HG02610 (cell line): Measurements from ENCODE around the gene EMP2.

ENCODE experiments used
- ATAC-seq: cut with Tn5 transposase; IDR thresholded peaks from one replicate; pipeline ENCODE4 v1.9.1; 2021; ENCODE audit warnings: mild to moderate bottlenecking, moderate library complexity; ENCODE audit not compliant: unreplicated experiment

The EMP2 gene

GRCh38 chr16:10610499-10611184 lies 30.2 kb upstream of the EMP2 start:
- no peak for ATAC-seq

DNA sequence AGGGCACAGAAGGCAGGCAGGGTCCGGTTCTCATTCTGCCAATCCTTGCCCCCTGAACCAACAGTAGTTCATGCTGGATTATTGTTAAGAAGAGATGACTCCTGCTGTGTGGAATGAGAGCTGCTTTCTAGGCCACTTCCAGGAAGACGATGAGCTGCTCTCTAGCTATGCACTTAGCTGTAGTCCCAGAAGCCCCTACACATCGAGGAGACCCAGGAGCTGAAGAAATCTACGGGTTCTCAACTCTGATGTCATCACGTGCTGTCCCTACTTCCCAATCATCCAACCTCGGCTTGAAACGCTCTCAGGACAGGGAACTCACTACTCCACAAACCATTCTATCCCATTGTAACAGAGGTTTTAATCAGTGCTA lies 29.0 kb upstream of the EMP2 start:
- no peak for ATAC-seq

DNA sequence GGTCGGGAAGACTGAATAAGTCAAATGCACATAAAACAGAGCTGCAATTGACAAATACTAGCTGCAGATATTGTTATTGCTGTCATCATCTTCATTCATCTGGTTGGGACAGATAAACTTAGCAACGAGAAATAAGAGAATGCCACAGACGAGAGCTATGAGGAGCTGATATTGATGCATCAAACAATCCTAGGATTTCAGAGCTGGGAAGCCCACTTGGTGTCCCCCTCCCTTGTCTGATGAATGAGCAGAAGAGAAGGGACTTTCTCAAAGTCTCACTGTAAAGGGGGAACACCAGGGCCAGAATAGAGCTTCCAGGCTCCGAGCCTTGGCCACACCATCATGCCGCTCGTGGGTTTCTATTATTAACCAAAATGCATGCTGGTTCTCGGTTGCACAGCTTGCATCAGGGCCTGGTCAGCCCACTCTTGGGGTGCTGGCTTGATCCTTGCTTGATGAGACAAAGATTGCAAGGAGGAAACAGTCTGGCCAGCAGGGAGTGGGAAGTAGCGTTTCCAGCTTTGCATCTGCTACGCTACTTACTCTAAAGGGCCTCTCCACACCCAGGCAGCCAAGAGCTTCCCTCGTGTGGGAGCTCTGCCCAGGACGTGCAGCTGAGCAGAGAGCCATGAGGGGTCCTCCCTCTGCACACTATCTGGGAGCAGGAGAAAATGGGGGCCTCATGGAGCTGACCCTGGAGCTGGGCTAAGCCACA lies 28.4 kb upstream of the EMP2 start:
- ATAC-seq = no peak

DNA sequence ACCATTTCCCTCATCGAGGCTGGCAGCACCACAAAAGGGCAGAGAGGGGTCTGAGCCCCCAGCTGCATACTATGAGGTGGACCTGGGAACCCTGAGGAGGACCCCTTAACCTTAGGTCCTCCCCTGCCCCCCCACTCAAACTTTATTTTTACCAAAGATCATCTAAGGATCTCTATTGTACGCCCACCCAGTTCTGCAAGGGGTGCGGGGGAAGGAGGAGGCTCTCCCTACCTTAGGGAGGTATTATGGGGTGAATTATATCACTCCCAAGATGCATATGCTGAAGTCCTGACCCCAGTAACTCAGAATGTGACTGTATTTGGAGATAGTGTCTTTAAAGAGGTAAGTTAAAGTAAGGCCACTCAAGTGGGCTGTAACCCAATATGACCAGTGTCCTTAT lies 26.8 kb upstream of the EMP2 start:
- ATAC-seq = no peak

DNA sequence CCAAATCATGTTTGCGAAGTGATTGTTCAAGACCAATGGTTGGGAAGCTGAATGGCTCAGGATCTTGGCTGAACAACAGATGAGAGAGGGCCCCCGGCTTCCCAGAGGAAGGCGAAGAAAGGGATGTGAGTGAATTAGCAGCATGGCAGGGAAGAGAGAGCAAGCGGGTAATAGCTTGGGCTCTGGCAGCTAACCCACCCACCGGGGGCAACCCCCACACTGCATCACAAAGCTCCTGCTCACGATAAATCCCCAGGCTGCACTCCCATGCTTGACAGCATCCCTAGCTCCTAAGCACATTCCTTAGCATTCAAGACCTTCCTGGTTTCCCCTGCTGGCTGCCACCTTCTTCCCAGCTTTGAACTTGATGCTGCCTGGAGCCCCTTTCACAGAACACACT lies 26.2 kb upstream of the EMP2 start:
- ATAC-seq = no peak

- no peak for ATAC-seq
Measured at GRCh38 chr16:10605636-10606035, 25.2 kb upstream of the EMP2 start.

DNA sequence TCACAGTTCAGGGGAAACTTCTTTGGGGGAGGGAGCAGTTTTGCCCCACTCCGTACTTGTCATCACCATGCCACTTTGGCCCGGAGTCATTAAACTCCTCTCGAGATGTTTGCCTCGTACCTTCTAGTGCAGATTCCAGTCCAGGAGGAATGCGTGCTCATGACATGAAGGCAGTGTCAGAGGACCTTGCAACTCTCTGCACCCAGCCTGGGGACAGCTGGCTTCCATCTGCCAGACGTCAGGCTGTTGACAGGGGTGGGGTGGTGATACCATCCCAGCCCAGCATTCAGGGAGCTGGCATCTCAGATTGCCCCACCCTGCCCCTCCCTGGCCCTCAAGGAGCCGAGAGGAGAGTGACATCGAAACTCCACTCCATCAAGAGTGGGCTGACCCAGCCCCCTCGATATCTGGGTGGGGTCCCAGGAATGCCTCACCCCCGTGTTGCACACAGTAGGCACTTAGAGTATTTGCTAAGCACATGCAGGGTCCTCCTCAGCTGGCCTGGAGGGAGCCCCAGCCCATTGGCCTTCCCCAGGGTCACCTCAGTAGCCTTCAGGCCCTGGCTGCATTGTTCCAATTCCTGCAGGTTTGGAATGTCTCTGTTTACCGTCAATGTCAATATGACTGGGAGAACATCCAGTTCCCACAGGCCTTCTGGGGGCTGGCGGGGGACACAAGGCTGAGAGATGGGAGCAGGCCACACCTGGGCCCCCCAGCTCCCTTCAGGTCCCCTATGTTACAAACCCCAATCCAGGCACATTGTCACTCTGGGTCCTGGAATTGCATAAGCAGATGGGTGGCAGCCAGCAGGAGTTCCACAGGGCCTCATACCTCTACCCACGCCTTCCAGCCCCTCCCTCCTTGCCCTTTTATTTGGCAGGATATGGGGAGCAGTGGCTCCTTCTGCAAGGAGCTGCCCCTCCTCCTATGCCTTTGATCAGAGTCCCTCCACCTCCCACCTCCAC lies 21.3 kb upstream of the EMP2 start:
- ATAC-seq = no peak

GRCh38 chr16:10600782-10601443 lies 20.5 kb upstream of the EMP2 start:
- ATAC-seq = no peak

- ATAC-seq = peak; percentile 35
Measured at GRCh38 chr16:10599626-10600025, 19.2 kb upstream of the EMP2 start.

- no peak for ATAC-seq
Measured at GRCh38 chr16:10598157-10598556, 17.8 kb upstream of the EMP2 start.

GRCh38 chr16:10597187-10597601 lies 16.8 kb upstream of the EMP2 start:
- ATAC-seq = peak; percentile 45

GRCh38 chr16:10594312-10594950 lies 14.0 kb upstream of the EMP2 start:
- no peak for ATAC-seq

GRCh38 chr16:10592611-10593010 lies 12.2 kb upstream of the EMP2 start:
- ATAC-seq = no peak

GRCh38 chr16:10590342-10590741 lies 9.9 kb upstream of the EMP2 start:
- ATAC-seq = no peak

- no peak for ATAC-seq
Measured at GRCh38 chr16:10589109-10589508, 8.7 kb upstream of the EMP2 start.

GRCh38 chr16:10587622-10588021 lies 7.2 kb upstream of the EMP2 start:
- no peak for ATAC-seq

- ATAC-seq = no peak
Measured at GRCh38 chr16:10584981-10585438, 4.6 kb upstream of the EMP2 start.

GRCh38 chr16:10583269-10583668 lies 2.9 kb upstream of the EMP2 start:
- no peak for ATAC-seq

DNA sequence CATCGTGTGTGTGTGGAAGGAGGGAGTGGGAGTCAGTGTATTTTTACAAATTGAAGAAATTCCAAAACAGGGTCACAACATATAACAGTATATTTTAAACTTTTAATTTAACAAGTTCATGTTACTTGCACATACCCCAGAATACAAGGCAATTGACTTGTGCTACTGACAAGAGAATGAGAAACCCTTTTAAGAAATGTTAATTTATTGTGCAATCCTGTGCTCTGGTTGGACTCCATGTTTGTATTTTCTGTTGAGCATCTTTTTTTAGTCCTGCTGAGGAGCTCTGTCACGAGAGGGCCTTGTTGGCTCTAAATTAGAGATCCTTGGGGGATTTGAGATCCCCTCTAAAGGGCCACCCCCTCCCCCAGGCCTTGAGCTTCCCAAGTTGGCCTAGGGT lies 1.1 kb upstream of the EMP2 start:
- no peak for ATAC-seq

DNA sequence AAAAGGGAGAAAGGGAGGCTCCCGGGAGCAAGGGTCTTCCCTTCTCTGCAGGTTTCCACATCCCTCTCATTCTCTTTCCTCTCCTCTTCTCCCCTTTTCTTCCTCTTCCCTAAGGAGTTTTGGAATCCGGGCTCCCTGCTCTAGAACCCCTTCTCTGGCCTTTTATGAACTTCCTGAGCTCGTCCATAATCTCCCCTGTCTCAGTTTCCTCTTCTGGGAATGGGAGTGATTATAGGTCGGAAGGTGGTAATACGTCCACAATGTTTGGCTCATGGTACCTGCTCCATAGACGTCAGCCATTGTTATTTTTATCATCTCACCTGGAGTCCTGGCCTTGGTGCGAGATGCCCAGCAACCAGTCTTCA lies 467 bp upstream of the EMP2 start:
- ATAC-seq = no peak

- no peak for ATAC-seq
Measured at GRCh38 chr16:10579575-10579964, 828 bp downstream of the EMP2 start.
